OCI-LY7 (cell line): Measurements from ENCODE around the gene AUTS2. TPM values are rescaled to one million over a fixed set of nuclear protein-coding genes. Genes with fewer than 3 reads are reported as not detected.

Experiments
- BruUV-seq: library from RNA; stranded (reverse); fragments of 400-500 nt; replicated peaks from 2 replicates; lab custom pipeline; 2021; lab: Mats Ljungman, UMichigan
- CTCF ChIA-PET: fragments of 300-600 bp; sonication (Branson Sonifier 250); formaldehyde crosslinking; loops from one replicate; lab custom pipeline; 2022; ENCODE audit warnings: antibody characterized with exemption; ENCODE audit not compliant: unreplicated experiment; lab: Charles Lee
- POLR2A ChIA-PET: fragments of 300-600 bp; sonication (Branson Sonifier 250); formaldehyde crosslinking; loops from one replicate; lab custom pipeline; 2022; ENCODE audit warnings: antibody characterized with exemption; lab: Charles Lee
- DNase-seq: peaks from one replicate; pipeline ENCODE4 v3.0.0-alpha.2; 2015; ENCODE audit warnings: low spot score
- H2AFZ ChIP-seq: fragments of 200-600 bp; sonication (generic), shearing (Covaris generic); 2 replicates; pipeline ENCODE4 v1.6.1; 2014; ENCODE audit warnings: mild to moderate bottlenecking, antibody characterized with exemption, low read length, moderate library complexity
- H3K27ac ChIP-seq: fragments of 200-600 bp; sonication (generic); 2 replicates; pipeline ENCODE4 v1.5.1; 2014; ENCODE audit warnings: mixed run types, low read depth, mild to moderate bottlenecking, moderate library complexity, low read length, inconsistent platforms; ENCODE audit not compliant: poor library complexity, severe bottlenecking
- H3K36me3 ChIP-seq: fragments of 200-600 bp; sonication (generic); 2 replicates; pipeline ENCODE4 v1.6.1; 2014; ENCODE audit warnings: mild to moderate bottlenecking, antibody characterized with exemption, low read length, moderate library complexity, mixed read lengths; ENCODE audit not compliant: insufficient read depth
- H3K4me1 ChIP-seq: fragments of 200-600 bp; sonication (generic); 2 replicates; pipeline ENCODE4 v1.5.1; 2014; ENCODE audit warnings: mild to moderate bottlenecking, low read length; ENCODE audit not compliant: insufficient read depth, poor library complexity, severe bottlenecking
- H3K4me2 ChIP-seq: fragments of 200-600 bp; sonication (generic); 2 replicates; pipeline ENCODE4 v1.6.1; 2014; ENCODE audit warnings: mild to moderate bottlenecking, low read length
- H3K4me3 ChIP-seq: fragments of 200-600 bp; sonication (generic); 2 replicates; pipeline ENCODE4 v1.5.1; 2014; ENCODE audit warnings: mild to moderate bottlenecking, low read depth, low read length; ENCODE audit not compliant: poor library complexity, severe bottlenecking
- H3K79me2 ChIP-seq: fragments of 200-600 bp; sonication (generic); 2 replicates; pipeline ENCODE4 v1.6.1; 2016; ENCODE audit warnings: low read depth, mild to moderate bottlenecking, low read length, moderate library complexity, mixed read lengths; ENCODE audit not compliant: insufficient read depth
- H3K9me2 ChIP-seq: fragments of 200-600 bp; sonication (generic); 2 replicates; pipeline ENCODE4 v1.6.1; 2016; ENCODE audit warnings: mild to moderate bottlenecking, low read length, mixed read lengths; ENCODE audit not compliant: insufficient read depth
- H3K9me3 ChIP-seq: fragments of 200-600 bp; sonication (generic); 2 replicates; pipeline ENCODE4 v1.6.1; 2014; ENCODE audit warnings: mild to moderate bottlenecking, mixed run types, low read length, mixed read lengths
- H4K20me1 ChIP-seq: fragments of 200-600 bp; sonication (generic); 2 replicates; pipeline ENCODE4 v1.6.1; 2014; ENCODE audit warnings: mild to moderate bottlenecking, antibody characterized with exemption, low read length, moderate library complexity, mixed read lengths; ENCODE audit not compliant: insufficient read depth
- EZH2phosphoT487 ChIP-seq: fragments of 200-600 bp; sonication (generic); IDR thresholded peaks from 2 replicates; pipeline ENCODE4 v1.6.1; 2018; ENCODE audit warnings: low read depth, borderline replicate concordance, mild to moderate bottlenecking, mixed run types, antibody characterized with exemption, low read length, moderate library complexity, mixed read lengths
- intact Hi-C: fragments of 100-400 bp; cut with micrococcal nuclease; formaldehyde crosslinking; loops from one replicate; pipeline ENCODE4 v1.10.0; 2022; ENCODE audit not compliant: unreplicated experiment
- total RNA-seq, 2 experiments: library from RNA; depleted of rRNA in 1 of 2; stranded (reverse); fragments of >200 nt in 1 of 2; shearing (Covaris generic) in 1 of 2; gene quantifications; 2 replicates each; pipeline ENCODE4 v1.2.3, GENCODE V29; 2014 to 2022
- TF ChIP-seq, protein P1 (sequence below): fragments of 200-600 bp; sonication (generic); conservative IDR thresholded peaks from 2 replicates; pipeline ENCODE4 v1.5.1; 2014; ENCODE audit warnings: mild to moderate bottlenecking, antibody characterized with exemption, low read length, moderate library complexity, mixed read lengths

Gene AUTS2
- total RNA-seq, 2 experiments from 2014 or later, result 37.9 to 78.5 TPM

DNA sequence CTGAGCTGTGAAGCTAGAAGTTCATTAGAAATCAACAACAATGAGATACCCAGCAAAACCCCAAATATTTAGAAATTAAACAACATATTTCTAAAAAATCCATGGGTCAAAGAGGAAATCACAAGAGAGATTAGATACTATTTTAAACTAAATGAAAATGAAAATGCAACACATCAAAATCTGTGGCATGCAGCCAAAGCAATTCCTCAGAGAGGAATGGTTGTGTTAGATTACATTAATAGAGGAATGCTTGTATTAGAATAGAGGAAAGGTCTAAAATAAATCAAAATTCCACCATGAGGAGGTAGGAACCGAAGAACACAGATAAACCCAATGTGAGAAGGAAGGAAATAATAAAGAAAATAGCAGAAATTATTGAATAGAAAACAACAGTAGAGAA lies 891.5 kb downstream of the AUTS2 start:
- Histone ChIP-seq H3K27ac (no peak overlapping the region), H3K4me1 (no peaks in the 10 kb centered on the region), H3K79me2 (no peaks in the 10 kb centered on the region), H3K4me3 (no peak overlapping the region), H3K4me2 (no peak overlapping the region), H4K20me1 (no peaks in the 10 kb centered on the region), H3K36me3 (no peaks in the 10 kb centered on the region), H3K9me3 (no peaks in the 10 kb centered on the region), H3K9me2 (no peaks in the 10 kb centered on the region), H2AFZ (no peak overlapping the region)
- DNase-seq, result no peak
- no peak for TF ChIP-seq EZH2phosphoT487
- TF ChIP-seq, protein P1, sequence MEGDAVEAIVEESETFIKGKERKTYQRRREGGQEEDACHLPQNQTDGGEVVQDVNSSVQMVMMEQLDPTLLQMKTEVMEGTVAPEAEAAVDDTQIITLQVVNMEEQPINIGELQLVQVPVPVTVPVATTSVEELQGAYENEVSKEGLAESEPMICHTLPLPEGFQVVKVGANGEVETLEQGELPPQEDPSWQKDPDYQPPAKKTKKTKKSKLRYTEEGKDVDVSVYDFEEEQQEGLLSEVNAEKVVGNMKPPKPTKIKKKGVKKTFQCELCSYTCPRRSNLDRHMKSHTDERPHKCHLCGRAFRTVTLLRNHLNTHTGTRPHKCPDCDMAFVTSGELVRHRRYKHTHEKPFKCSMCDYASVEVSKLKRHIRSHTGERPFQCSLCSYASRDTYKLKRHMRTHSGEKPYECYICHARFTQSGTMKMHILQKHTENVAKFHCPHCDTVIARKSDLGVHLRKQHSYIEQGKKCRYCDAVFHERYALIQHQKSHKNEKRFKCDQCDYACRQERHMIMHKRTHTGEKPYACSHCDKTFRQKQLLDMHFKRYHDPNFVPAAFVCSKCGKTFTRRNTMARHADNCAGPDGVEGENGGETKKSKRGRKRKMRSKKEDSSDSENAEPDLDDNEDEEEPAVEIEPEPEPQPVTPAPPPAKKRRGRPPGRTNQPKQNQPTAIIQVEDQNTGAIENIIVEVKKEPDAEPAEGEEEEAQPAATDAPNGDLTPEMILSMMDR, result no peak
- ChIA-PET CTCF (no interaction called here), POLR2A (no interaction called here)
- intact Hi-C loops, result no loop called here
- BruUV-seq, result no TSS peak

DNA sequence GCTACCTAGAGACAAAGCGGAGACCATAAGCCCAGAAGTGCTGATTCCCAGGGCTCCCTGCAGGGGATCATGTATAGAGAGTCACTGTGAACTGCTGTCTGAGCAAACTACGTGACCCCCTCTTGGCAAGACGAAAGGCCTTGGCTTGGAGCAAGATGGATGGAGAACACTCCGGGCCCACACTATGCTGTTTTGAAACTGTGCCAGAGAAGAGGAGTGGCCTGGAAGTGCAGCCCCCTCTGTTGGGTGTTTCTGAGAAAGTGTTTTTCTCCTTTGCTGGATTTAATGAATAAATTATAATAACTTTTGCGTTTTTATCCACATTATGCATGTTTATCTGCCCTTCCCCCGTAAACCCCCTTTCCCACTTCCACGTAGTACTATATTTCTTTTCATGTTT lies 894.4 kb downstream of the AUTS2 start:
- POLR2A ChIA-PET, result interaction anchor here (0.6 to 1.5 kb wide), 5 partner anchors 8 to 303 kb away, joined by 3 to 4 read pairs (median 3); no protein-coding TSS in a partner anchor
- no peak overlapping the region for H3K27ac ChIP-seq

More for the DNA sequence above, 894.4 kb downstream of the AUTS2 start:
- H3K36me3 ChIP-seq, result no peaks in the 10 kb centered on the region; the same call in 1 of the 2 replicates
- peak; percentile 22 for DNase-seq
- TF ChIP-seq, protein P1, result peak; percentile 52; the same call in 1 of the 2 replicates
- no peak for TF ChIP-seq EZH2phosphoT487
- H4K20me1 ChIP-seq, result no peaks in the 10 kb centered on the region
- no peaks in the 10 kb centered on the region for H3K4me1 ChIP-seq
- H3K4me3 ChIP-seq, result no peak overlapping the region
- intact Hi-C loops, result no loop called here
- no peak overlapping the region for H3K4me2 ChIP-seq
- no peaks in the 10 kb centered on the region for H3K79me2 ChIP-seq
- CTCF ChIA-PET, result interaction anchor here (1.6 kb wide), 1 partner anchor 11 kb away, joined by 3 read pairs; no protein-coding TSS in a partner anchor
- no peaks in the 10 kb centered on the region for H3K9me3 ChIP-seq
- H3K9me2 ChIP-seq, result no peaks in the 10 kb centered on the region
- H2AFZ ChIP-seq, result no peak overlapping the region
- no TSS peak for BruUV-seq
